GM19397 (cell line): ENCODE measurements around the gene EGF.
"Not testable (repeated sequence)": the region's sequence is repeated elsewhere in the genome, so short reads cannot be mapped to it uniquely, and the experiment has no call there.

Experiments
- ATAC-seq: cut with Tn5 transposase; IDR thresholded peaks from one replicate; pipeline ENCODE4 v1.9.1; 2021; ENCODE audit warnings: mild to moderate bottlenecking, moderate library complexity; ENCODE audit not compliant: unreplicated experiment

EGF gene

DNA sequence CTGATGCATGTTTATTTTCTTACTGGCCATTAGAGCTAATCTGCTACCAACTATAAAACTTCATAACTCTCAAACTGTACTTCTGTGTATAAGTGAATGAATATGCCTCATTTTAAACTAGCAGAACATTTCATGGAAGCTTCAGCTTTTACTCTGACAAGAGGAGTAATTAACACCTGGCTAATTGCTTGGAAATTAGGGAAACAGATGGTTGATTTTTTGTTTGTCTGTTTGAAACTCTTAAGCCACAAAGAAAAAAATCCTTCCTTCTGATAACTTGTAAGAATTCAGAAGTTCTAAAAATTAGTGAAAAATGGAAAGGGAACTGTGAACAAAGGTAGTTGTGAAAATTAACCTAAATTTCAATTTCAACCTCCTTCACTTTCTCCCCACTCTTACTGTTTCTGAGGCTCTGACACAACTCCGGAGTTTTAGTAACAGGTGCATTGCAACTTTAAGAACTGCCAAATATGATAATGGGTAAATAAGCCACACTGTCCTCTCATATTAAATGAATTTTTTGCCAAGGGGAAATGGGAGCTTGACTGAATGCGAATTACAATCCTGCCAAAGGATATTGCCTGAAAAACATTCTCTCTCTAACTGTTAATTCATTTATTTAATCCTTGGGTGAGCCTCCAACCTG, 1.0 kb downstream of the EGF start:
- ATAC-seq, result no peak

DNA sequence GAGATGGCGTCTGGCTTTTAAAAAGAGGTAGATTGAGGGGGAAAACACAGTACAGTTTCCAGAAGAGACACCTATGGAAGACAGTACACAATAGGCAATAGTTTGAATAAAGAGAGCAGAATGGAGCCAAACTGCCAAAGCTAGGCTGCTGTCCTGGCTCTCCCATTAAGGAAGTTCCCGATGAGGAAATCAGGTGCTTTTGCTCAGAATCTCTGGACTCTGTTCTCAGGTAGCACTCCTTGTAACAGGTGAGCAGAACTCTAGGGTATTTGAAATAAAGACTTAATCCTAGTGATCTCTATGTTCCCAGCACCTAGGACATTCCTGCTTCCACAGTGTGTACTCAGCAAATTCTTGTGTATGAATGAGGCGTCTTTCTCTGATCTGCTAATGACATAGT, 1.6 kb downstream of the EGF start:
- ATAC-seq, result no peak

DNA sequence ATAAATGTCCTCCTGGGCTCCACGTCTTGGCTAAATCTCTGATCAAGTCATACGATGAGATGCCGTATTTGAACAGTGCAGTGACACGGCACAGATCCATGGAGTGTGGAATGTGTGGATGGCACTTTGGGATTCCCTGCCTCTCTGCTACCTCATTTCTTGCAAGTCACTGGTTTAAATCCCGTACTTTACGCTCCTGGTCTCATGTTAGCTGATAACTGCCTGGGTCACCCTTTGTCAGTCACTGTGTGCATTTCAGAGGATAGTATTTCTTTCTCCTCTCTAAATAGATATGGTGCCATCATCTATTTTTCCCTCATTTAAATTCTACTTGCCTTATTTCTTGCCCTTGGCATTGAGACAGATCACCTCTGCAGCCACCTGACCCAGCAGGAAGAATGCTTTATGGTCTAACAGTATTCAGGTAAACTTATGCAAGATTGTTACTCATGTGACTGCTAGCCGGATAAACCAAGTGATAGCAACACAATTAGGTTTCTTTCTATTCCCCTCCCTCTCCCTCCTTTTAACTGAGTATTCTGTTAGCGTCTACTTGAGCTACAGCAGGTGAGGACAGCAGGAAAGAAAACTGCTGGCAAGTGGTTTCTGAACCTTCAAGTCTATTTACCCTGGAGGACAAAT, 2.8 kb downstream of the EGF start:
- no peak for ATAC-seq

DNA sequence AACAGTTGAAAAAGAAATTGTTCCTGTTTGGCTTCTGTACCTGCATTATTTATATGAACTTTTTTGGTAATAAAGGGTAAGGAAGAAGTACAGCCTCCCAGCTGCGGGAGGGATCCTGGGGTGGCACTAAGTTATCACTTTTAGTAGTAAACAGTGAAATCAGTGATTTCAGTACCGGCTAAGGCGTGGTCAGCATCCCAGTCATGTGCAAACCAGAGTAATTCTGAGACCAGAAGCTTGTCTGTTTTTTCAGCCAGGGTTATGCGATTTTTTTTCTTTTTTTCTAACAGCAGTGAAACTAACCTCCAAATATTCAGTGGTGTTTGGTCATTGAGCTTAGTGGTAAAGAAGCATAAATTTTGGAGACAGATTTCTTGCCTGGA, 3.3 kb downstream of the EGF start:
- ATAC-seq, result no peak

DNA sequence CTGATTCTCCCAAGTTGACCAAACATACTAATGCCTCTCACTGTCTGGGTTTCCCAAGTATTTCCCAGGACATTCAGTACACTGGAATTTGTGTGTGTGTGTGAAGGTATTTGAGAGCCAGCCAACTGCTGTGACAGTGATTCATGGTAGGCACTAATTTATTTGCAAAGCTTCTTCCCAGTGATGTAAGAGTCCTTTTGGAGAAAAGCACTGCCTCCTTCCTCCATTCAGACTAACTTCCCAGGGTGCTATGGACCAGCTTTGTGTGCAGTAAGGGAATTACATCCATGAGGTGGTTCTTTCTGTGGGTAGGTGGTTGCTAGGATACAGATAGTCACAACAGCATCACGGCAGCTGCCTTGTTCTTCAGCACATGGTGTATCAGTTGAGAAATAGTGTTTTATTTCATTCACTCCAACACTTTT, 8.7 kb downstream of the EGF start:
- no peak for ATAC-seq

DNA sequence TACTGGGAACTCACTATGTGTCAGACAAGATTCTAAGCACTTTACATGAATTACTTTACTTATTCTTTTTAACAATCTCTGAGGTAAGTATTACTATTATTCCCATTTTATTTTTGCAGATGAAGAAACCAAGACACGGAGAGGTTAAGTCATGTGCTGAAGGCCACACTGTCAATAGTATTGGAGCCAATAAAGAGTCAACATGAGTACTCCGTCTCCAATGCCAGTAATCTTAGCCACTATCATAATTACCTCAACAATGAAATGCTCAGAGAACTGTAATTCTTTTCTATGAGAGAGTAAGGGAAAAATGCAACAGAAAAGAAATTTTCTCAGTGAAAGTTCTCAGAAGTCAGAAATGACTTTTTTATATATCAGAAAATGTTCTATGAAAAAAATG, 12.7 kb downstream of the EGF start:
- ATAC-seq, result no peak

DNA sequence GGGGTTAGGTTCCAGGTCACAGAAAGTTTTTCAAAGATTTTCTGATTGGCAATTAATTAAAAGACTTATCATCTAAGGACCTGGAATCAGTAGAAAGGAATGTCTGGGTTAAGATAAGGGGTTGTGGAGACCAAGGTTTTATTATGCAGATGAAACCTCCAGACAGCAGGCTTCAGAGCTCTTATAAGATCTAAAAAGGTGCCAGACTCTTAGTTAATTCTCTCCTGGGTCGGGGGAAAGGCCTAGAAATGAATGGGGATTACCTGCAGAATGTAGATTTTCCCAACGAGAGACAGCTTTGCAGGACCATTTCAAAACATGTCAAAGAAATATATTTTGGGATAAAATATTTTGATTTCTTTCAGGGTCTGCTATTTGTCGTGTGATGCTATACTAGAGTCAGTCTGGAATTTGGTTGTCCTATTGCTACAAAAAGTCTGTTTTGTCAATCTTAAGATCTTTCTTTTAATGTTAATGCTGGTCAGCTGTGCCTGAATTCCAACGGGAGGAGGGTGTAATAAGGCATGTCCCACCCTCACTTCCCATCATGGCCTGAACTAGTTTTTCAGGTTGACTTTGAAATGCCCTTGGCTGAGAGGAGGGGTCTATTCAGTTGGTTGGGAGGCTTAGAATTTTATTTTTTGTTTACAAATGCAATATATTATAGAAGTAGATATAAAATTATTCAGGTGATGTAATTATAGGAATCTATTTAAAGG, 15.8 kb downstream of the EGF start:
- ATAC-seq, result no peak

DNA sequence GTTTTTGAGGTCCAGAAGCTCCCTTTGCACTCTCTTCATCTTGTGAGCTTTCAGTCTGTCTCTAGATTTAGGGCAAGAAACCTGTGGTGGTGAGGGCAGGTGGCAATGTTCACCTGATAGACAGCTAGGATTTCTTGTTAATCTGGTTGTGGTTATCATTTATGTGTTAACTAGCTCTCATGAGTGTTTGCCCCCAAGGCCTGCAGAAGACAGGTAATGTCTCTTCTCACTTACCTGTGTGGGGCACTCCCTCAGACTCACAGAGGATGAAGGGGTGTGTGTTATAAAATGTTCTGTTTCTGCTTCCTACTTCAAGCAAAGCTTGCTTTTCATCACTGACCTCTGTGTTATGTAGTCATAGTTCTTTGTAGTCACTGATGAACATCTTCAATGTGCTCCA, 17.8 kb downstream of the EGF start:
- no peak for ATAC-seq

DNA sequence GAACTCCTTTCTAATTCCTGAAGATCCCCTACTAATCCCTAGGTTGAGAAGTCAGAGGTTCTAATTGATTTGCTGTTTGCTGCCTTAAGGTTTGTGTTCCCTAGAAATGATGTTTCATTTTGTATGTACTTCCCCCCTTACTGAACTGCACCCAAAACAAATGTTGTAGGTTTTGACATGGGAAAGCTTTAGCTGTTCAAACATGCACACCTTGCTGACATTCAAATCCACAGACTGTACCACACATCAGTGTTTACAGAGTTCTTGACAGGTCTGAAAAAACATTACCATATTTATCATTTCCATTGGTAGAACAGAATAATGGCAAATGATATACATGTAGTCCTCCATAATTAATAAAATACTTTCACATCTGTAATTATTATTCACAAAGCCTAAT, 18.2 kb downstream of the EGF start:
- ATAC-seq, result no peak

DNA sequence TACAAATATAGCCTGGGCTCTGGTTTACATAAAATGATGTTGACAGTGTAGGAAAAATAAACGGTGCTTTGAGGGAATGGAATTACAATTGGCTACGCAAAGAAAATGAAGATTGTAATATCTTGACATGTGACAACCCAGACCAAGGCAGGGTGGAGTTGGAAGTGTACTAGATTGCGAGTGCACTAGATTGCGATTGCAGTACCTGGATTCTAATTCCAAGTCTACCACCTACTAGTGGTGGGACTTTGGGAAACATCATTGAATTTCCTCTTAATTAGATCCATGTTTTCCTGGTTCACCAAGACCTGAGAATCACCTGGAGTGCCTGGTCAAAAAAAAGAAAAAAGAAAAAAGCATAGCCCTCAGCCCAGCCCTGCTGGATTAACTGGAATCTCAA, 18.6 kb downstream of the EGF start:
- ATAC-seq, result no peak

DNA sequence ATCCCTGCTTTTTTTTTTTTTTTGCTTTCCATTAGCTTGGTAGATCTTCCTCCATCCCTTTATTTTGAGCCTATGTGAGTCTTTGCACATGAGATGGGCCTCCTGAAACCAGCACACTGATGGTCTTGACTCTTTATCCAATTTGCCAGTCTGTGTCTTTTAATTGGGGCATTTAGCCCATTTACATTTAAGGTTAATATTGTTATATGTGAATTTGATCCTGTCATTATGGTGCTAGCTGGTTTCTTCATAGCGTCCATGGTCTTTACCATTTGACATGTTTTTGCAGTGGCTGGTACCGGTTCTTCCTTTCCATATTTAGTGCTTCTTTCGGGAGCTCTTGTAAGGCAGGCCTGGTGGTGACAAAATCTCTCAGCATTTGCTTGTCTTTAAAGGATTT, 24.7 kb downstream of the EGF start:
- not testable (repeated sequence) for ATAC-seq

DNA sequence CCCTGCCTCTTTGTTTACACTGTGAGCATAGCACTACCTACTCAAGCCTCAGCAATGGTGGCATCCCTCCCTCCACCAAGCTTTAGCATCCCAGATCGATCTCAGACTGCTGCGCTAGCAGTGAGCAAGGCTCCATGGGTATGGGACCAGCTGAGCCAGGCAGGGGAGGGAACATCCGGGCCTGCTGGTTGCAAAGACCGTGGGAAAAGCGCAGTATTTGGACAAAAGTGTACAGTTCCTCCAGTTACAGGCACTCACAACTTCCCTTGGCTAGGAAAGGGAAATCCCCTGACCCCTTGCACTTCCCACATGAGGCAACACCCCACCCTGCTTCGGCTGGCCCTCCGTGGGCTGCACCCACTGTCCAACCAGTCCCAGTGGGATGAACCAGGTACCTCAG, 26.5 kb downstream of the EGF start:
- no peak for ATAC-seq

DNA sequence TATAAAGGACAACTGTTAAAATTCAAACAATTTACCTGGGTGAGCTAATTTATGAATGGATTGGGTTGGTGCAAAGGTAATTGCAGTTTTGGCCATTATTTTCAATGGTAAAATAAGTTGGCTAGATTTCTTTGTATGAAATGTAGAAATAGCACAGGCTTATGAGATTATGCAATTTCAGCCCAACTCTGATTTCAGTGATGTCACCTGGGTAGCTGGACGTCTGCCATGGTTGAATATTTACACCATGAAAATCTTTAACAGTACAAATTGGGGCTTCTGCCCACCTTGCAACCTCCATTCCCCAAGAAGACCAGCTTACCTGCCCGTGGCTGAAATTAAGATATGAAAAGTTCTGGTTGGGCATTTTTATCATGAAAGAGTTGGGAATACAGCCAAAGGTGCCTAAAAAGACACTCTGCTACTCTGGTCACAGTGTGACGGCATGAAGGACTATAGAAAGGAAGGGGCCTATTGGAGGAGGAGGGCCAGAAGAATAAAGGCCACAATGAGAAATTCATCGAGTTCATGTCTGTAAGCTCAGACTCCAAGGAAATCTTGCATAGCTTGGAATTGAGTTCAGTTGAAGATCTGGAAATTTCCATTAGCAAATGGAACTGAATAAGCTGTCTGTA, 29.7 kb downstream of the EGF start:
- ATAC-seq, result no peak

DNA sequence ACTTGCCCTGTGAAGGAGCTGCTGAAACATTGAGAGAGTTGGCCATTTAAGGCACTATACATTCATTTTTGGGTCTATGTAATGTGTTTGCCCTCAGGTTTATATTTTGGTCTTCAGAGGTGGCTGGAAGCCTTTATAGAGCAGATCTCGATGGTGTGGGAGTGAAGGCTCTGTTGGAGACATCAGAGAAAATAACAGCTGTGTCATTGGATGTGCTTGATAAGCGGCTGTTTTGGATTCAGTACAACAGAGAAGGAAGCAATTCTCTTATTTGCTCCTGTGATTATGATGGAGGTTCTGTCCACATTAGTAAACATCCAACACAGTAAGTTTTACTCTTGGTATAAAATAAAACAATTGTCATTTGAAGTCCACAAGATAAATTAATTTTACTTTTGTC, 31.1 kb downstream of the EGF start:
- ATAC-seq, result no peak

DNA sequence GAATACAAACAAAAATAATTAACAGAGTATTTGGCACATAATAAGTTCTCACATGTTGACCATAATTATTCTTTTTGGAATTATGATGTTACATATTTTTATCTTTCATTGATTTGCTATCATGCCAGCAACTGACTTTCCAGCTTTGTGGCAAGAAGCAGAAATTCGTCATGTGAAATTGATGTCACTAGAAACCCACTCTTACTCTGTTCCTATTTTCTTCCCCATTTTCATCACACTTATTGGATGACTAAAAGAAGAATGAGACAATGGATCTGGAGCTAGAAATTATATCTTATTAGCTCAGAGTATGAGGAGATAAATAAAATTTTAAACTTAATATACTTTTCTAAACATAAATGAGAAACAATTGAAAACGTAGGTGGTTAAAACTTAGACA, 31.9 kb downstream of the EGF start:
- no peak for ATAC-seq

DNA sequence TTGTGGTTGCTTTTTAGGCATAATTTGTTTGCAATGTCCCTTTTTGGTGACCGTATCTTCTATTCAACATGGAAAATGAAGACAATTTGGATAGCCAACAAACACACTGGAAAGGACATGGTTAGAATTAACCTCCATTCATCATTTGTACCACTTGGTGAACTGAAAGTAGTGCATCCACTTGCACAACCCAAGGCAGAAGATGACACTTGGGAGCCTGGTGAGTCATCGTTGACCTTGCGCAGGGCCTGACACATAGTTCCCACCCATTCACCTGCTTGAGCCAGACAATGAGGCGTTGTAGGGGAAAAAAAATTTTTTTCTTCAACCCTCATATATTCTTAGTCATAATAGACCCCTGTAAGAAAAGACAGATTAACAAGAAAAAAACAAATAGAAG, 32.4 kb downstream of the EGF start:
- ATAC-seq, result no peak

DNA sequence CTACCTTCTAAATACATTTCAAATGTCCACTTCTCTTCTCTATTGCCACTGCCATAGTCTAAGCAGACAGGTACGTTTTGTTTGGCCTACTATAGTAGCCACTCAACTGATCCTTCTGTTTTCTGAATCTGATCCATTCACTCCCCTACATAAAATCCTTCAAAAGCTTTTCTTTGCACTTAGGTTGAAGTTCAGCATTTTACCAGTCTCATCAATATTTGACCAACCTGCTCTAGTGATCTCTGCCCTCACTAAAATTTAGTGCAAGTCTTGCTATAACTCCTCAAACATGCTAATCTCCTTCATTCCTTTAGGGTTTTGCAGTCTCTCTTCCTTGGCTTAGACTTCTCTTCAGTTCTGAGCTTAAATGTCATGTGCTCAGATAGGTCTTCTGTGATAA, 33.4 kb downstream of the EGF start:
- ATAC-seq, result no peak

DNA sequence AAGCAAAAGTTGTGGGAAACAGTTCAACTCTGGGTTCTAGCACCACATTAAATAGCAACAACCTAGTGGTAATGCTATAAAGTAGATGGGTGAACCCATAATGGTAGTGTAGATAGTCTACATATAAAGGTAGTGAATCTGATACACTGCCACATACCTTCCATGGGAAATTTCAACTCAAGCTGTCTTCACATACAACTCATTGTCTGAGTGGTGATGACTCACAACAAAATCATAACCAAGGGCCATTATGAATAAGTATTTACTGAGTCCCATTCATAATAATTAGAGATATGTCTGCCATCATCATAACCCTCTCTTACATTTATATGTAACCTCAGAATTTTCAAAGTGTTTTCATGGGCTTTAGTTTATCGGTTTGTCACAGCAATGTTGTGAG, 34.8 kb downstream of the EGF start:
- ATAC-seq, result no peak

DNA sequence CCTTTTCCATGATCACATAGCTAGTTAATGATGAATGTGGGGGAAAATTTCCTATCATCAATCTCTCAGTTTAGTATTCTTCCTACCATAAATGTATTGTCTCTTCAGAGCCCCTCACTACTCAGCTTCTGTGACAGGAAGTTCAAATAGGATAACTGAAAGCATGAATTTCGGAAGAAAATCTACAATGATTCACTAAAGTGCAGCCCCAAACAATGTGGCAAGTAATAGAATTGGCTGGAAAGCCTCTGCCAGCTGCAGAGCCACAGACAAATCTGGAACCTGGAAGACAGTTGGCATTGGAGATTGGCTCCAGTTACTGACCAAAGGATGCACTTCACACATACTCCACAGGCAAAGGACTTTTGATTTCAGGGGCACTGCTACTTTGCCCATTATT, 35.2 kb downstream of the EGF start:
- ATAC-seq, result no peak

DNA sequence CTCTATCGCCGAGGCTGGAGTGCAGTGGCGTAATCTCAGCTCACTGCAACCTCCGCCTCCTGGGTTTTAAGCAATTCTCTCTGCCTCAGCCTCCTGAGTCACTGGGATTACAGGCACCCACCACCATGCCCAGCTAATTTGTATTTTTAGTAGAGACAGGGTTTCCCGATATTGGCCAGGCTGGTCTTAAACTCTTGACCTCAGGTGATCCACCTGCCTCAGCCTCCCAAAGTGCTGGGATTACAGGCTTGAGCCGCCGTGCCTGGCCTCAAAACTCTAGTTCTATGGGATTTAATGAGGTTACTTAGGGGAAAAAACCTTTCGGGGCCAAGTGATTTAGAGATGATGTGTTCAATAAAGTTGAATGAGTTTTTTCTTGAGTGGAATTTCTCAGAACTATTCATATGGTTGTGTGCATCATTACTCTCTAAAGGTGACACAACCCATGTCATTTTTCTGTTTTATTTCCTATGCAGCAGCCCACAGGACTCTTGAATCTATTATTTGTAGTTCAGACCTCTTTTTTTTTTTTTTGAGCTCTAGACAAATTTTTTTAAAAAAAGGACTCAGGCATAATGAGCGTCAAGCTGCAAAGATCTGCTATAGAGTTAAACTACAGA, 36.5 kb downstream of the EGF start:
- not testable (repeated sequence) for ATAC-seq

DNA sequence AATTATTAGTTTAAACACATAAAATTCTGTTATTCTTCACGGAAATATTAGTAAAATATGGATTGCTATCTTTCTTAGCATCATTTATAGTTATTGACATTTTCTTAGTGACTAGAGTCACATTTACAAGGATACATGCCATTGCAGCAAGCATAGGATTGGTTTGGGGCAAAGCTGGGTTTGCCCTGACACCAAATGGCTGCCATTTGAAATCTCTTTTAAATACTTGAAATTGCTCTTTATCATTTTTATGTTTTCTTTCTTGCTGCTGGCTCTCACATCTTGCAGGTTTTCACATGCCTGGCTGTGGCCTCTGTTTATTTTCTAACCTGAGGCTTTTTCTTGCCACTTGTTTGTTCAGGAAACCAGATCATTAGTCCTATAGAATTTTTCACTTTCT, 39.9 kb downstream of the EGF start:
- ATAC-seq, result no peak

DNA sequence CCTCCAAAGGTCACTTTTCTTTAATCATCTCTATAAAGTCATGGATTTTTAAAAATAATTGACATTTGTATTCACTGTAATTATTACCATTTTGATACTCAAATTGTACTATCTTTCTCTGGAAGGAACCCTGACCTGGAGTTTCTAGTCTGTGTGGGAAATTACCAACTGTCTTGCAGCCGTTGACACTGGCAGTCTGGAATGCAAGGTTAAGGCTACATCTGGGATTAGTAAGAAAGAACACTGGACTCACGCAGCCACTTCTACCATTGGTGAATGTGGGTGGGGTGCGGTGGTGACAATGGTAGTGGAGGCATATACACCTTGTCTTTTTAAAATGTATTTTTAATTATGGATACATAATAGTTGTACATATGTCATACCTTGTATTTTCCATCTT, 40.9 kb downstream of the EGF start:
- no peak for ATAC-seq
